Stomach smooth muscle (tissue), 2 donors: Measurements from ENCODE around the gene NSA2.
"Not testable (repeated sequence)": the region's sequence is repeated elsewhere in the genome, so short reads cannot be mapped to it uniquely, and the experiment has no call there.

ENCODE experiments used
- H3K27ac ChIP-seq: one replicate; pipeline ENCODE4 v1.7.0; 2013; ENCODE audit warnings: mild to moderate bottlenecking, low read length, inconsistent platforms
- H3K27me3 ChIP-seq, 2 donors: one replicate each; pipeline ENCODE4 v1.7.0; 2013; ENCODE audit warnings: low read length in 2 of 2; ENCODE audit not compliant: insufficient read depth in 2 of 2, control insufficient read depth in 1 of 2
- H3K36me3 ChIP-seq, 2 donors: one replicate each; pipeline ENCODE4 v1.7.0; 2013; ENCODE audit warnings: low read length in 2 of 2; ENCODE audit not compliant: control insufficient read depth in 2 of 2, insufficient read depth in 2 of 2
- H3K4me1 ChIP-seq: one replicate; pipeline ENCODE4 v1.7.0; 2013; ENCODE audit warnings: low read length; ENCODE audit not compliant: control insufficient read depth, insufficient read depth
- H3K4me3 ChIP-seq, 2 donors: one replicate each; pipeline ENCODE4 v1.7.0; 2013; ENCODE audit warnings: low read length in 2 of 2
- H3K9ac ChIP-seq, 2 donors: one replicate each; pipeline ENCODE4 v1.7.0; 2013; ENCODE audit warnings: low read length in 2 of 2, mild to moderate bottlenecking in 1 of 2
- H3K9me3 ChIP-seq, 2 donors: one replicate each; pipeline ENCODE4 v1.7.0; 2013; ENCODE audit warnings: low read length in 2 of 2; ENCODE audit not compliant: control insufficient read depth in 2 of 2
- donor health status: healthy.
- donor health status: Pancreatic carcinoma.

NSA2 gene

DNA sequence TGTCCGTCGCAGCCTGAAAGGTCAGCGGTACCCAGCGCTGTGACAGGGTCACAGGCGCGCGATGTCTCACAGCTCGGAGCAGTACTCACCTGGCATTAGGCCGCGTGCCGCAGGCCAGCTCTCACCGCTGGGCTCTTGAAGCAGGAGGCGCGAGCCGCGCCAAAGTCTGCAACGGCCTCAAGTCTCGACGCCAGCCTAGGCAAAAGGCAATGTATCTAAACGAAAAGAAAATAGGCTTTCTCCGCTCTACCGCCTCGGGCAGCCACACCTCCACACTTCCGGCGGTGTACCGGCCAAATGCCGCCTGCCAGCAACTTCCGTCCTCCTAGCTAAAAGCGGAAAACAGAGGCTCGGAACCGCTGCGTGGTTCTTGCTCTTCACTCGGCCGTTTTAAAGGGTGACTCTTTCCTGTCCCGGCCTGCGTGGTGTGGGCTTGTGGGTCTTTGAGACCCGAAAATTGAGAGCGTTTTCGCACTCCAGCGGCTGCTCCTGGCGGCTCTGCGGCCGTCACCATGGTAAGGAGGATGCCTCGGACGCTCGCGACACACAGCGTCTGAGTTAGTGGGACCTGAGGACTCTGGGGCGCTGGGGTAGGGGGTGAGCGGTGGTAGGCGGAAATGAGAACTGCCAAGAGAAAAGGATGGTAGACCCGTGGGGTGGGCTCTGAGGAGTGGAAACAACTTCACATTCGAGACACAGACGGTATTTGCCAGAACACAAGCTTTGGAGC, at the start of gene NSA2, which contains the start of gene GFM2:
TSS of gene NSA2 (plus strand) at position 401 of the 730 bp plus-strand sequence. CDS start at position 513, 112 bp downstream.
TSS of gene GFM2 (minus strand) at position 269 of the 730 bp plus-strand sequence. CDS start 3,375 bp downstream, outside the sequence.
- H3K4me3 ChIP-seq: peak within 1 kb of the TSS; percentile 97 to 100
- peak within 1 kb of the TSS; percentile 77 for H3K27ac ChIP-seq
- H3K4me1 ChIP-seq: peaks cover 22% of the 10 kb centered on the region

DNA sequence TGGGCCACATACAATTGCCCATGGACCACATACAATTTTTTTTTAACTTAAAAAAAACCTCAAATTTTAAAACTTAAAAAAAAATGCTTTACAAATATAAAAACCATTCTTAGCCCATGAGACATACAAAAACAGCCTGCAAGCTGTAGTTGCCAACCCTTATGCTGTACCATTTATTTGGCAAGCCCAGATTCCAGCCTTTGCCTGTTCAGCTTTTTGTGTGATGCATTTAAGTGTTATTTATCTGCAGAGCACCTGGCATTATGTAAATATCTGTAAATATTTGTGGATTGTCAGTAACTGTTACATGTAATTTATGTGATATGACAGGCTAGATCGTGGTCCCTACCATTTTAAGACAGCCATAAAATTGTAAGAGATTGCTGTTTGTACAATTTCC, 49.5 kb upstream of the NSA2 start:
- Histone ChIP-seq H3K9me3 (no peaks in the 10 kb centered on the region), H3K36me3 (peaks cover 13 to 21% of the 10 kb centered on the region in 2 donors), H3K9ac (no peak overlapping the region), H3K27ac (no peak overlapping the region), H3K4me3 (no peak overlapping the region), H3K4me1 (no peaks in the 10 kb centered on the region), H3K27me3 (no peaks in the 10 kb centered on the region)

More for the DNA sequence above, at the start of gene NSA2, which contains the start of gene GFM2:
- Histone ChIP-seq H3K9me3 (no peaks in the 10 kb centered on the region), H3K9ac (peak within 1 kb of the TSS; percentile 90 to 92), H3K27me3 (no peaks in the 10 kb centered on the region), H3K36me3 (peaks cover 9 to 15% of the 10 kb centered on the region in 2 donors)

DNA sequence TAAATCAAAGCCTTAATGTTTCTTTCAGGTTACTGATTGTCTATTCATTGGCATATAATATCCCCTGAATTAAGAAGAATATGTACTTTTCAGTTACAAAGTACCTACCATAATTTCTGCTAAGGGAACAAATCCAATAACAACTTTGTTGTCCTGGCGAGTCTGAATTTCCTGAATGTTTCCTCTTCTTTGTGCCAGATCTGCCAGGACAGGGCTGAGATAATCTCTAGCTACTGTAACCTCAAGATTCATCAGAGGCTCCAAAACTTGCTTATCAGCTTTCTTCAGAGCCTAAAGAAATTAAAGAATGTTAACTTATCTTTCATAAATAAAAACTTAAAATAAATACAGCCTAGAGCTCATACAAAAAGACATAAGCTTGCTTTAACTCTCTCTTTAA, 44.8 kb upstream of the NSA2 start:
- no peak overlapping the region for H3K4me3 ChIP-seq
- H3K9ac ChIP-seq: no peak overlapping the region
- H3K36me3 ChIP-seq: peaks cover 18 to 43% of the 10 kb centered on the region in 2 donors
- H3K27ac ChIP-seq: no peak overlapping the region
- H3K9me3 ChIP-seq: no peaks in the 10 kb centered on the region
- H3K27me3 ChIP-seq: no peaks in the 10 kb centered on the region
- H3K4me1 ChIP-seq: no peaks in the 10 kb centered on the region

DNA sequence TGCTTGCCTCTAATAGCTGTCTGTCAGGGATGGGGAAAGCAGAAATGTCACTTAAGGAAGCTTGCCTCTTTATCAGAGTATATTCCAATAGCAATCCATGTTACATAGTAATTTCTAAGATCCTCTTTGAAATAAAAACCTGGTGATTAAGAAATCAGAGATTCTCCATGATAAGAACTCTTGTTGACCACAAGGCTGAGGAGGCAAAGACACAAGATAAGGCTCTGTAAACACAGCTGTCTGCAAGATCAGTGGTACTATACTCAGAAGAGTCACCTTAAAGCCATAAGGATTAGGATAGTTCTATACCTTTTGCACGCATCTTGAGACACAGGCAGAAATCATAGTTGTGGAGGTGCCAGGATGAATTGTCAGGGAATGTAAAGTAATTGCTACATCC, 41.7 kb upstream of the NSA2 start:
- H3K36me3 ChIP-seq: peaks cover 12 to 36% of the 10 kb centered on the region in 2 donors
- H3K9ac ChIP-seq: no peak overlapping the region
- H3K4me1 ChIP-seq: no peaks in the 10 kb centered on the region
- no peak overlapping the region for H3K27ac ChIP-seq
- no peaks in the 10 kb centered on the region for H3K27me3 ChIP-seq
- no peaks in the 10 kb centered on the region for H3K9me3 ChIP-seq
- no peak overlapping the region for H3K4me3 ChIP-seq

DNA sequence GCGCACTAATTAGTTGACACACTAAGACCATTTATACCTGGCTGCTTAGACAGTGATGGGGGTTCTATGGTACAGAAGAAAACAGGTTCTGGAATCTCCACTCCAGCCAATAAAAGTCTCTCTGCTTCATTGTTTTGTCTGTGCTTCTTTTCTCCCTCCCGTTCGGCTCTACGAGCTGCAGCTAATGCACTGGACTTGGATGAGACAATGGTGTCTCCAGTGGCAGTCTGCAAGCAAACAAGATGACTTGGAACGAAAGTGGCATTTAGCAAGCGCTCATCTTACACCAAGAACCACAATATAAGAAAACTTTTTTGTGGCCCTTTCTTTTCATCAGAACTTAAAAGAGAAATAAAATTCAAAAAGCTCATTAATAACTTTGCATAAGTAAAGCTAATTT, 30.3 kb upstream of the NSA2 start:
- Histone ChIP-seq H3K4me1 (no peaks in the 10 kb centered on the region), H3K9me3 (no peaks in the 10 kb centered on the region), H3K36me3 (peaks cover 17 to 21% of the 10 kb centered on the region in 2 donors), H3K9ac (no peak overlapping the region), H3K27ac (no peak overlapping the region), H3K27me3 (no peaks in the 10 kb centered on the region), H3K4me3 (no peak overlapping the region)

DNA sequence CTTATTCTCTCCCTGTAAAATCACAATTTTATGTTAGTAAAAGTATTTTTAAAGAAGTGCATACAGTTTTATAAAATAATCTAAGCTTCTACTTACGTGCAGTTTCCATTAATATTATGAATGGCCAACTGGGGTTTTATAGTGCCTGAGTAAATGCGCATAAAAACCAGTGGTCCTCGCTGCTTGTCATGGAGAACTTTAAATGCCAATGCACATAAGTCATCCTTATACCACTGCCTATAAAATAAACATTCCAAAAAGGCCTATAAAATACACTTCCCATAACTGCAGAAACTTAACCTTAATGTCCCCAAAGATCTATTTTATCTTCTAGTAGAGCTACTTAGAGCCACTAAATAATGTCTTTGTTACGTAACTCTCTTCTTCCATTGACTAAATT, 28.6 kb upstream of the NSA2 start:
- Histone ChIP-seq H3K27me3 (no peaks in the 10 kb centered on the region), H3K4me3 (no peak overlapping the region), H3K9me3 (no peaks in the 10 kb centered on the region), H3K27ac (no peak overlapping the region), H3K4me1 (no peaks in the 10 kb centered on the region), H3K36me3 (peaks cover 15 to 20% of the 10 kb centered on the region in 2 donors), H3K9ac (no peak overlapping the region)

DNA sequence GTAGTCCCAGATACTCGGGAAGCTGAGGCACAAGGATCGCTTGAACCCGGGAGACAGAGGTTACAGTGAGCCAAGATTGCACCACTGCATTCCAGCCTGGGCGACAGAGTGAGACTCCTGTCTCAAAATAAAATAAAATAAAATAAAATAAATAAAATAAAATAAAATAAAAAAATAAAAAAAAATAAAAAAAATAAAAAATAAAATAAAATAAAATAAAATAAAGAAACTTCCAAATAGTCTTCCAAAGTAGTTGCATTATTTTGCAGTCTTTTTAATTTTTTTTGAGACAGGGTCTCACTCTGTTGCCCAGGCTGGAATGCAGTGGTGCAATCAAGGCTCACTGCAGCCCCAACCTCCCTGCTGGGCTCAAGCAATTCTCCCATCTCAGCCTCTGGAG, 18.3 kb upstream of the NSA2 start:
- H3K4me1 ChIP-seq, H3K27me3 ChIP-seq, H3K27ac ChIP-seq, H3K9ac ChIP-seq, H3K4me3 ChIP-seq, H3K9me3 ChIP-seq: not testable (repeated sequence)
- H3K36me3 ChIP-seq: peaks cover 20 to 37% of the 10 kb centered on the region in 2 donors

DNA sequence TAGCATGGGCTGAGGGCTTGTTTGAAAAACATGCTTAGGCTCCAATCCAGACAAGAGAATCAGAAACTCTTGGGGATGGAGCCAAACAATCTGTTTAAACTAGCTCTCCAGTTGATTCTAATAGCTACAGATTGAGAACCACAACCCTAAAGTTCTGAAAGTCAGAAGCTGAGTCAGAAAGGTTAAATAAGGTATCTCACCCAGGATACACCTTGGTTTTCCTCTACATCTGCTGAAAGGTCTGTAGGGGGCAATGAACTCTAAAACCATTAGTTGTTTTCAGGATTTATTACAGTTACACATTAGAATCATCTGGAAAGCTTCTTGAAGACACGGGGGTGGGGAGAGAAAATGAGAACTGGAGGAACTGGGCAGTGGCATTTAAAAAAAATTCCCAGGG, 5.8 kb upstream of the NSA2 start:
- H3K36me3 ChIP-seq: peaks cover 15 to 21% of the 10 kb centered on the region in 2 donors
- H3K27ac ChIP-seq: no peak overlapping the region
- no peaks in the 10 kb centered on the region for H3K27me3 ChIP-seq
- no peak overlapping the region for H3K4me3 ChIP-seq
- H3K9ac ChIP-seq: no peak overlapping the region
- H3K9me3 ChIP-seq: no peaks in the 10 kb centered on the region
- peaks cover 14% of the 10 kb centered on the region for H3K4me1 ChIP-seq

DNA sequence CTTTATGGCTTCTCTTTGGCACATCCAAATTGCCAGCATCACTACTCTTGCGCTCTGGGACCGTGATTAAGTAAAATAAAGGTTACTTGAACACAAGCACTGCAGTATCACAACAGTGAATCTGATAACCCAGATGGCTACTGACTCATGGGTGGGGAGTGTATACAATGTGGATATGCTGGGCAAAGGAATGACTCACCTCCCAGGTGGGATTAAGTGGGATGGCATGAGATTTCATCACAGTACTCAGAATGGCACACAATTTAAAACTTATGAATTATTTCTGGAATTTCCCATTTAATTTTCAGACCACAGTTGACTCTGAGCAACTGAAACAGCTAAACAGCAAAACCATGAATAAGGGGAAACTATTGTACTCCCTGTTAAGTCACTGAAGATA, 4.5 kb upstream of the NSA2 start:
- Histone ChIP-seq H3K27me3 (no peaks in the 10 kb centered on the region), H3K9me3 (no peaks in the 10 kb centered on the region), H3K4me3 (no peak overlapping the region), H3K27ac (no peak overlapping the region), H3K4me1 (peaks cover 15% of the 10 kb centered on the region), H3K36me3 (peaks cover 9 to 12% of the 10 kb centered on the region in 2 donors), H3K9ac (no peak overlapping the region)

DNA sequence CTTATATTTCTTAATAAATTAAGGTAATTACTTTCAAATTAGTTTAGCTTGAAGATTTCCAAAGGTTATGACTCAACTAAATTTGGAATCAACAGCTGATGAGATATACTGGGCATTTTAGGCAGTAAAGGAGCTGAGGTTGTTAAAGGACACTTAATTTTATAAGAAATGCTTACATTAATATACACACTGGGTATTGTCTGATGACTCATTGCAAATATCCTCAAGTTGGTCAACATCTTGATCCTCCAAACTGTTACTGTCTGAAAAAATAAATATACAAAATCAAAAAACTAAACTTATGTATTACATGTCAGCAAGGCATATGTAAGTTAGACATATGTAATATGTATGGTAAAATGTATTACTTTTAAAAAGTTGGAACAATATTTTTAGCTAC, 3.5 kb upstream of the NSA2 start:
- H3K4me1 ChIP-seq: peaks cover 22% of the 10 kb centered on the region
- no peak overlapping the region for H3K4me3 ChIP-seq
- no peak overlapping the region for H3K27ac ChIP-seq
- no peaks in the 10 kb centered on the region for H3K27me3 ChIP-seq
- H3K36me3 ChIP-seq: peaks cover 5 to 12% of the 10 kb centered on the region in 2 donors
- no peaks in the 10 kb centered on the region for H3K9me3 ChIP-seq
- no peak overlapping the region for H3K9ac ChIP-seq

DNA sequence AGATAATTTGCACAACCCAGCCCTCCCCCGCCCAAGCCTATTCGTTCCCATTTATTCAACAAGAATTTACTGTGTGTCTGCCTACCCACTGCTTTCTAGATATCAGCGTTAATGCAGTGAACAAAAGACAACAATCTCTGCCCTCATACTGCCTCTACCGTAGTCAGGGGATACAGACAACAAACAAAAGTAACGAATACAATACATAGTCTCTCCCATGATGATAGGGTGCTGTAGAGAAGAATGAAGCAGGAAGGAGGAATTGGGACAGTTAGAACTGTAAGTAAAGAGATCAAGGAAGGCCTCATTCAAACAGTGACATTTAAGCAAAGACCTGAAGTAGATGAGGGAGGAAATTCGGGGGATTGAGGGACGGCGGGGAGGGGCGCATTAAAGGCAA, 1.8 kb upstream of the NSA2 start:
- H3K9ac ChIP-seq: peak overlapping the region; percentile 52 to 92

More for the DNA sequence above, 1.8 kb upstream of the NSA2 start:
- Histone ChIP-seq H3K4me3 (peak overlapping the region; percentile 42 to 100), H3K27ac (no peak overlapping the region), H3K4me1 (peaks cover 22% of the 10 kb centered on the region), H3K9me3 (no peaks in the 10 kb centered on the region), H3K27me3 (no peaks in the 10 kb centered on the region), H3K36me3 (peaks cover 8% of the 10 kb centered on the region in 2 donors)
